HL-60/S4 (cell line): ENCODE data around the gene SLC30A7.
"Not testable (repeated sequence)": the region's sequence is repeated elsewhere in the genome, so short reads cannot be mapped to it uniquely, and the experiment has no call there.

Source experiments
- in situ Hi-C: fragments of 300-500 bp; cut with MboI; formaldehyde crosslinking; loops from 2 replicates; pipeline ENCODE4 v1.14.3; 2022; ENCODE audit warnings: low sequenced_read_pairs

Gene SLC30A7

DNA sequence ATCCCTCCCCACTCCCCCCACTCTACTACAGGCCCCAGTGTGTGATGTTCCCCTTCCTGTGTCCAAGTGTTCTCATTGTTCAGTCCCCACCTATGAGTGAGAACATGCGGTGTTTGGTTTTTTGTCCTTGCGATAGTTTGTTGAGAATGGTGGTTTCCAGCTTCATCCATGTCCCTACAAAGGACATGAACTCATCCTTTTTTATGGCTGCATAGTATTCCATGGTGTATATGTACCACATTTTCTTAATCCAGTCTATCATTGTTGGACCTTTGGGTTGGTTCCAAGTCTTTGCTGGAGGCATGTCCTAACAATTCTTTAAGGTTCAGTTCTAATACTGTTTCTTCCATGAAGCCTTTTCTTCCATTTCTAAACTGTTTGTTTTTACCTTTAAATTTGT is 37.7 kb downstream of the SLC30A7 start:
- in situ Hi-C loops = not testable (repeated sequence)

DNA sequence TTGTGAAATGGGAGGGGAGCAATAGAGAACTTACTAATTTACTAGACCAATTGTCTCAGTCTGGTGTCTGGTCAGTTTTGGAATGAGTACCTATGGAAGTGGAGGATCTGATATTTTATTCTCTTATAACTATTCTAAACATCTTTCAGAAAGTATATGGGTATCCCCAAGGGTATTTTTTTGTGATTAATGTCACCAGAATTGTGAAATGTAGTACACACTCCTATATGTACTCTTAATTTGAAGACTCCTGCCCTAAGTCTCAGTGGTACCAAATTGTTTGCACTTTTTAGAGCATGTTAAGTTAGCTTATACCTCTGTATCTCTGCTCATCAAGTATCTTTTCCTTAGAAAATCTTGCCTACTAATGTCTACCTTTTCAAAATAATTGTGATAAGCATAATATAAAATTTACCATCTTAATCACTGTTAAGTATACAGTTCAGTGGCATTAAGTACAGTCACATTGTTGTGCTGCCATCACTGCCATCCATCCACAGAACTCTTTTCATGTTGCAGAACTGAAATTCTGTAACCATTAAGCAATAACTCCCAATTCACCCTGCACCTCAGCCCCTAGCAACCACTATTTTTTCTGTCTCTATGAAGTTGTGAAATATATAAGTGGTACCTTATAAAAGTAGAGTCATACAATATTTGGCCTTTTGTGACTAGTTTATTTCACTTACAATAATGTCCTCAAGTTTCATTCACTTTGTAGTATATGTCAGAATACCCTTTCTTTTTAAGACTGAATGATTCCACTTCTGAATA is 40.5 kb downstream of the SLC30A7 start:
- in situ Hi-C loops = no loop called here

DNA sequence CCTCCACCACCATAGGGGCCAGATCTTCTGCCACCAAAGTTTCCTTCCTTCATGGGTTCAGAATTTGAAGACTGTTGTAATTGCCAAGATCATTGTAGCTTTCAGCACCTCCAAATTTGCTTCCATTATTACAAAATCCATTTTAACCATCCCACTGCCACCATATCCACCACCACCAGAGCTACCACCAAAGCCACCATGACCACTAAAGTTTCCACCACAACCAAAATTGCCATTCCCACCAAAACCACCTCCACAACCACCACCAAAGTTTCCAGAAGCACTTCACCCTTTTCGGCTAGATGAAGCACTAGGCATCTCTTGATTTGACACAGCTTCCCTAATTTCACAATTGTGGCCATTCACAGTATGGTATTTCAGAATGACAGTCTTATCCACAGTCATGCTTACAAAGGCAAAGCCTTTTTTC is 45.2 kb downstream of the SLC30A7 start:
- in situ Hi-C loops = no loop called here

DNA sequence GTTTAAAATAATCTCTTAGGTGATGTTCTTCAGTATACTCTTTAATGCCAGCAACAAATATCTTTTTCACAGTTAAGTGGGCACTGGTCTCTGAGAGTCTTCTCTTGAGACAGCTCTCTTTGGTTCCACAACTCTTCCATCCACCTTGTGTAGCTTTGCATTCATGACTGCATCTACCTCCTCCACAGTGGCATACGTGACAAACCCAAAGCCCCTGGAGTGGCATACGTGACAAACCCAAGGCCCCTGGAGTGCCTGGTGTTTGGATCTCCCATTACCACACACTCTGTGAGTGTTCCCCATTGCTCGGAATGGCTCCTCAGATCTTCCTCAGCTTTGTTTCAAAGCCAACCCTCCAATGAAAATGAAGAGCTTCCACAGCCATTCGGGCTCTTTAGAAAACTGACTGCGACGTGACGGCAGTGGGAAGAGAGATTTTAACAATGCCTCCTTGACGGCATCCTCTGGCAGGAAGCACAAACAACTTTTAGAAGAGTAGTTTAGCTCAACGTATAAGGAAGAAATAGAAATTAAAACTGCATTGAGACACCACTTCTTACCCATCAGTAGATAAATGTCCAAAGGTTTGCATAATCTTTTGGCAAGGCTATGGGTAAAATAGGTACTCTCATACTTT is 45.8 kb downstream of the SLC30A7 start:
- in situ Hi-C loops = no loop called here

DNA sequence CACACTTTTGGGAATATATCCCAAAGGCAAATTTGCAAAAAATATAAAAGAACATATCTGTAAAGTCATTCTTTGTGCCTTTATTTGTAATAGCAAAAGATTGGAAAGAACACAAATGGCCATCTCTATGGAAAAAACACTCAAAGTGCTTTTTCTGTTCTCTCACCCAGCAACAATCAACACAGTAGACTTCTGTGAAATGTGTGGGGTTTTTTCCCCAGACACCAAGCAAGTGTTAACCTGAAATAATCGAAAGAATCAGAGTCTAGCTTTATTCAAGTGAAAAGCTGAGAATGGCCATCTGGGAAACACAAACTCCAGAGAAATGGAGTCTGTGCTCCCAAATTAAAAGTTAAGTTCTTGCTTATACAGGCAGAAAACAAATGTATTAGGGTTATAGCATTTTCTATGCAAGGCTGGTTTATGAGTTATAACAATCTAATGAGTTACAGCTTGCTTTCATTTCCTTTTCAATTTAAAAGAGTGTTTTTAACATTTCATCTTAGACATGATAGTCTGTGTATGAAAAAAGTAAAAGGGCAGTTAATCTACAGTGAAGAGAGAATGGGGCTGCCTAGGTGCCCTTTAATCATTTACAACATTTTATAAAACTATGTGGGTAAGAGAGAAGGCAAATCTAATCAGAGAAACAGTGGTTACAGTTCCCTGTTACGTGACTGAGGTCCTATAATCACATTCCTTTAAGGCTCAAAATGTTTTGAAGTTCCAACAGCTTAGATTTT is 46.6 kb downstream of the SLC30A7 start:
- in situ Hi-C loops = no loop called here

DNA sequence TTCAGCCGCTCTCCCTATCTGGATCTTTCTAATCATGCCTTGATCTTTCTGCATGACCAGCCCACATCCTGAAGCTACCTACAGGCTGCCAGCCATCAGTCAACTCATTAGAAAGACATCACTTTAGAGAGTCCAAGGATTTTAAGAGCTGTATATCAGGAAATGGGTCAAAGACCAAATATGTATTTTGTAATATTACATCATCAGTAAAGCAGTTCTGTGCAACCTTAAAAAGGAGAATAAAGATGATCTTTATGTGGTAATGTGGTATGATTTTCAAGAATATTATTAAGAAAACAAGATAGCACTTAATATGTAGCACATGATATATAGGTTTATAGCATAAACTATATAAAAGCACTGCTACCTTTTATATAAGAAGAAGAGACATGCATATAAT is 47.6 kb downstream of the SLC30A7 start:
- in situ Hi-C loops = no loop called here

DNA sequence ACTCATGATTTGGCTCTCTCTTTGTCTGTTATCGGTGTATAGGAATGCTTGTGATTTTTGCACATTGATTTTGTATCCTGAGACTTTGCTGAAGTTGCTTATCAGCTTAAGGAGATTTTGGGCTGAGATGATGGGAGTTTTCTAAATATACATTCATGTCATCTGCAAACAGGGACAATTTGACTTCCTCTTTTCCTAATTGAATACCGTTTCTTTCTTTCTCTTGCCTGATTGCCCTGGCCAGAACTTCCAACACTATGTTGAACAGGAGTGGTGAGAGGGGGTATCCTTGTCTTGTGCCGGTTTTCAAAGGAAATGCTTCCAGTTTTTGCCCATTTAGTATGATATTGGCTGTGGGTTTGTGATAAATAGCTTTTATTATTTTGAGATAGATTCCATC is 50.2 kb downstream of the SLC30A7 start:
- in situ Hi-C loops = not testable (repeated sequence)

DNA sequence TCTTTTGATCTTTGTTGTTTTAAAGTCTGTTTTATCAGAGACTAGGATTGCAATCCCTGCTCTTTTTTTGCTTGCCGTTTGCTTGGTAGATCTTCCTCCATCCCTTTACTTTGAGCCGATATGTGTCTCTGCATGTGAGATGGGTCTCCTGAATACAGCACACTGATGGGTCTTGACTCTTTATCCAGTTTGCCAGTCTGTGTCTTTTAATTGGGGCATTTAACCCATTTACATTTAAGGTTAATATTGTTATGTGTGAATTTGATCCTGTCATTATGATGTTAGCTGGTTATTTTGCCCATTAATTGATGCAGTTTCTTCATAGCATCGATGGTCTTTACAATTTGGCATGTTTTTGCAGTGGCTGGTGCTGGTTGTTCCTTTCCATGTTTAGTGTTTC is 51.9 kb downstream of the SLC30A7 start:
- in situ Hi-C loops = not testable (repeated sequence)

DNA sequence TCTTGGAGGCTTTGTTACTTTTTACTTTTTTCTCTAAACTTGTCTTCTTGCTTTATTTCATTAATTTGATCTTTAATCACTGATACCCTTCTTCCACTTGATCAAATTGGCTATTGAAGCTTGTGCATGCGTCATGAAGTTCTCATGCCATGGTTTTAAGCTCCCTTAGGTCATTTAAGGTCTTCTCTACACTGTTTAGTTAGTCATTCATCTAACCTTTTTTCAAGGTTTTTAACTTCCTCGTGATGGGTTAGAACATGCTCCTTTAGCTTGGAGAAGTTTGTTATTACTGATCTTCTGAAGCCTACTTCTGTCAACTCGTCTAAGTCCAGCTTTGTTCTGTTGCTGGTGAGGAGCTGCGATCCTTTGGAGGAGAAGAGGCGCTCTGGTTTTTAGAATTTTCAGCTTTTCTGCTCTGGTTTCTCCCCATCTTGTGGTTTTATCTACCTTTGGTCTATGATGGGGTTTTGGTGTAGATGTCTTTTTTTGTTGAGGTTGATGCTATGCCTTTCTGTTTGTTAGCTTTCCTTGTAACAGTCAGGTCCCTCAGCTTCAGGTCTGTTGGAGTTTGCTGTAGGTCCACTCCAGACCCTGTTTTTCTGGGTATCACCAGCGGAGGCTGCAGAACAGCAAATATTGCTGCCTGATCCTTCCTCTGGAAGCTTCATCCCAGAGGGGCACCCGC is 53.0 kb downstream of the SLC30A7 start:
- in situ Hi-C loops = not testable (repeated sequence)

DNA sequence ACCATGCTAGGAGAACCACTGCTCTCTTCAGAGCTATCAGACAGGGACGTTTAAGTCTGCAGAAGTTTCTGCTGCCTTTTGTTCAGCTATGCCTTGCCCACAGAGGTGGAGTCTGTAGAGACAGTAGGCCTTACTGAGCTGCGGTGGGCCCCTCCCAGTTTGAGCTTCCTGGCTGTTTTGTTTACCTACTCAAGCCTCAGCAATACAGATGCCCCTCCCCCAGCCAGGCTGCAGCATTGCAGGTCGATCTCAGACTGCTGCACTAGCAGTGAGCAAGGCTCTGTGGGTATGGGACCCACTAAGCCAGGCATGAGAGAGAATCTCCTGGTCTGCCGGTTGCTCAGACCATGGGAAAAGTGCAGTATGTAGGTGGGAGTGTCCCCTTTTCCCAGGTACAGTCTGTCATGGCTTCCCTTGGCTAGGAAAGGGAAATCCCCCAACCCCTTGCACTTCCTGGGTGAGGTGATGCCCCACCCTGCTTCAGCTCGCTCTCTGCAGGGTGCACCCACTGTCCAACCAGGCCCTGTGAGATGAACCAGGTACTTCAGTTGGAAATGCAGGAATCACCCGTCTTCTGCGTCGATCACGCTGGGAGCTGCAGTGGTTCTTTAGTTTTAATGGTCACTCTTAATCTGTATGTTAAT is 53.7 kb downstream of the SLC30A7 start:
- in situ Hi-C loops = not testable (repeated sequence)

DNA sequence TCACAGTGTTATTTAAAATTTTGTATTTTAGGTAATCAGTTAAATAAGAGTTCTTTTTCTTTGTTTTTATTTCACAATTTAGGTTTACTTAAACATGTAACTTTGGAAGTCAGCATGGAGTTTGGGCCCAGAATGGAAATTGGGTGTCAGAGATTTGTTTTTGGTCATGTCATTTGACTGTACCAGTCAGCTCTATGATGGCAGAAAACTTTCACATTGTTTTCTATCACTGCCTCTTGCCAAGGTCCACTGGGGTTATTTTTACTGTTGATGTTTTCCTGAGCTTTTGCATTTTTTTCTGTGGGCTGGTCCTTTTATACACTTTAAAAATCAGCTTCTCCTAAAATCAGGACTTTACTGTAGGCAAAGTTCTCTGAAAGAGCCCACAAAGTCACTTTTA is 54.4 kb downstream of the SLC30A7 start:
- in situ Hi-C loops = no loop called here

DNA sequence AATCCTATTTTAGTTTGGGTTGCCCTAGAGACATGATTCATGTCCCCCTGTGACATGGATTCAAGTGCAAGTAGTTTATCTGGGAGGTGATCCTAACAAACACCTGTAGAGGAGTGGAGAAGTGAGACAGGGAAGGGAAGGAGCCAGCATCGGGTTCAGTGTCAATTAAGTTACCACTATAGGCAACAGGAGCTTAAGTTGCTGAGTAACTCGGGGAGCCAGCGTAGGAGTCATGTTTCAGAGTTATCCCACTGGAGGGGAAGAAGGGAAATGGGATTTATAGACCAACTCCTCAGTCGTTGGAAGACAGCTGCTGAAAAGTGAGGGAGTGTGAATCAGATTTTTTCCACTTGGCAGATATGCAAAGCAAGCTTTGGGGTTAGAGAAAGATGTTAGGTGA is 54.9 kb downstream of the SLC30A7 start:
- in situ Hi-C loops = no loop called here

DNA sequence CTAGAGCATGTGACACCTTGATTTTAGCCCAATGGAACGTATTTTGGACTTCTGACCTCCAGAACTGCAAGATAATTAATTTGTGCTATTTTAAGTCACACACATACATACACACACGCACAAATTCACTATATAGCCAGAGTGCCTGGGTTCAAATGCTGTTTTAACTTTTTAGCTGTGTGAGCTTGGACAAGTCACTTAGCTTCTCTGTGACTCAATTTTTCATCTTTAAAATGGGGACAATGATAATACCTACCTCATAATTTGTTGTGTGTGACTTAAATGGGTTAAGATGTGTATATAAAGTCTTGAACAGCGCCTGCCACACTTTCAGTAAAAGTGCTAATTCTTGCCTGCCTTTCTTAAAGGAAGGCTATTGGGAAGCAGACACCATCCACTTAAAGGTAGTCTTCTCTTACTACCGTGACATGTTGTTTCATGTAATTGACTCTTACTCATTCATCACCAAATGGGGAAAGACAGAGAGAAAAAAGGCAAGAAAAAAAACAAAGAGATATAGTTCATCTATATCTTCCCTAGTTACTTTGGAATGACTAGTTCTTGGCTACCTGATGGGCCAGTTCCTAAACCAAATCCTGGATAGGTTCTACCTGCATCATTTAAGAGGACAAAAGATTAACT is 56.3 kb downstream of the SLC30A7 start:
- in situ Hi-C loops = no loop called here

DNA sequence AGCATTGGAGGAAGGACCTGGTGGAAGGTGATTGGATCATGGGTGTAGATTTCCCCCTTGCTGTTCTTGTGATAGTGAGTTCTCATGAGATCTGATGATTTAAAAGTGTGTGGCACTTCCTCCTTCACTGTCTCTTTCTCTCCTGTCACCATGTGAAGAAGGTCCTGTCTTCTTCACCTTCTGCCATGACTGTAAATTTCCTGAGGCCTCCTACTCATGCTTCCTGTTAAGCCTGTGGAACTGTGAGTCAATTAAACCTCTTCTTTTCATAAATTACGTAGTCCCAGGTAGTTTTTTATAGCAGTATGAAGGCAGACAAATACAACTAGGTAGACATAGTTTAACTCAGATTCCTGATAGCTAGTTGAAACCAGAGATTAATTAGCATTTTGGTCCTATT is 57.1 kb downstream of the SLC30A7 start:
- in situ Hi-C loops = not testable (repeated sequence)

DNA sequence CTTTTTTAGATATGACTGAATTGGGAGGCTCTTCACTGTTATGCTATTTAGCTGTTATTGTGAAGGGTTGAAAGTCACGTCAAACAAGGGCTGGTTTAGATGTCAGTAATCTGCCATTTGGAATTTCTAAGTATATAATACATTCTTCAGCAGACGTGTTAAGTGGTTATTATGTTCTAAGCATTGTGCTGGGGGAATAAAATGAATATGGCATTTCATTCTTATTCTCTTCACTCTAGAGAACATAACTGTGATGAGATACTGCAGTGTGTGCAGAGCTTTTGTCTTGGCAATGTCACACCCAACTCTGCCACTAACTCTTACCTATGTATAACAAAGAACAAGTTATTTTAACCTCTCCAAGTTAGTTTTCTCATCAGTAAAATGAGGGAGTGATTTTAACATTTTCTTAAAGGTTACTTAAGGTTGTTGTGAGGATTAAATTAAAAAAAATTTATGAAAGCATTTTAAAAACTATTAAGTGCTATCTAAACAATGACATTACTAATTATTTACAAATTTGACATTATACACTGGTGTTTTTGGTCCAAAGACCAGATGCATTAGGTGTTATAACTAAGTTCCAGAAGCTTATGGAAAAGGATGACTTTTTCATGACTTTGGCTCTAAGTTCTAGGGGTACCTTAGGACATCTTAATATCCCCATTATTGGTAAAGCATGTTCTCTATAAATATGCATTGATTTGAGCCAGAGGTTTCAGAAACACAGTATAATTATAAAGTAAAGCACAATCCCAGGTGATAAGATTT is 58.3 kb downstream of the SLC30A7 start:
- in situ Hi-C loops = no loop called here

DNA sequence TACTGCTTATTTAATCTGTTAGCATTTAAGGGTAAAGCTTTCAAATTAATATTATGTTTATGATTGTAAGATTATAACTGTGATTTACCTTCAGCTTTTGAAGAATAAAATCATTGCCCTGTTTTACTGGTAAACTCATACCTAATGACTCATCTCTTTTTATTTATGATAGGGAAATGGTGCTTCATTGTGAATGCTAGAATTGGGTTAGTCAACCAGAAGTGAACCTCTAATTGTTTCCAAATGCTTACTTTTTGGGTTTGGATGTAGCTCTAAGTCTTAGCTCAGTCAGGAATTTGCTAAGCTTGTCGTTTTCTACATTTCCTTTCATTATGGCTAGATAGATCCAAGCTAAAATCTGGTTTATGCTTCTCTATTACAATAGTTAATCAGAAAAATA is 59.4 kb downstream of the SLC30A7 start:
- in situ Hi-C loops = no loop called here

DNA sequence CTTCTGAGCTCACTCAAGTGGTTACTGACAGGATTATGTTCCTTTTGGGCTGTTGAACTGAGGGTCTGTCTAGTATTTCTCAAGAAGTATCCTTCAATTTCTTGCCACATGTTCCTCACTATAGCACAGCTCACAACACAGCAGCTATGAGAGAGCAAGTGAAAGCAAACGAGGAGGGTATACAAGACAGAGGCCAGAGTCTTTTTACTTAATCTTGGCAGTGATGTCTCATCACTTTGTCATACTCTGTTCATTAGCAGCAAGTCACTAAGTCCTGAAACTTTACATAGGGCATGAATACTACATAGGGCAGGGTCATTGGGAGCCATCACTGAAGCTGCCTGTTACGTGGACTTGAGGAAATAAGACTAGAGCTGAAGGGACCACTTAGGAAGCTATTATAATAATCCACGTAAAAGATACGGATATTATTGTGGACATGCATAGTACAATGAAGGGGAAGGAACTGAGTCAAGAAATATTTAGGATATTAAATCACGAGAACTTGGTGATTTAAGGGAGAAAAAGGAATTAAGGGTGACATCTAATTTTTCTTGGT is 63.7 kb downstream of the SLC30A7 start:
- in situ Hi-C loops = no loop called here

DNA sequence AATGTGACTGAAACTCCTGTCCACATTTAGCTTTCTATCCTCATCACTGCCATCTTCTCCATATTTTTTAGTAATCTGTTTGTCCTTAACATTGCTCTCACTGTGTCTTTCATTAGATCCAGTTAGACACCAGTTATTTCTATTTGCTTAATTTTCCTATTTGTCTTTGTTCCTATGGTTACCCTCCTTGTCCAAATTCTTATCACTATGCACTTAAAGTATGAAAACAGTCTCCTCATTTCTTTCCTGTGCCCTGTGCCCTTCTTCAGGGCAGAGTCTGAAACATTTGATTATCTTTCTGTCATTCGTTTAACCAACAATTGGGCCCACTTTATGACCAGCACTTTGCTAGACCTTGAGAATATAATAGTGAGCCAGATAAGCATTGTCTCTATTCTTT is 64.2 kb downstream of the SLC30A7 start:
- in situ Hi-C loops = no loop called here

DNA sequence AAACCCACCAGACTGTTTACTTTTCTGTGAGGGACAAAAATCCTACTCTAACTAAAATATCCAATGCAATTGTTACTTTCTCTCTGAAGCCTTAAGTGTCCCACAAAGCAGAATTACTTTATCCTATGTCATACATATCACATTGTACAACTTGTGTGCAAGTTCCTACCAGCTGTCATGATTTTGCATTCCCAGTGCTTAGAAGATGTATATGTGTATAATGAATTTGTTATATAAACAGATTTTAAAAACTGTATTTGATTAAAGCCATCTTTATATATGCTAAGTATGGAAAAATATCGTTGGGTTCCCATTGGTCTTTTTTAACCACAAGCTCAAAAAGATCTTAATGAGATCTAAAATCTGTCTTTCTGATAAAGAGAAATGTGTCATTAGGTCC is 72.7 kb downstream of the SLC30A7 start:
- in situ Hi-C loops = no loop called here
